Stimulated activated CD4-positive, alpha-beta T cell treated with anti-CD3 and anti-CD28 coated beads, Interleukin-15, amount 100 ng/mL, for 1 hour (primary cell): Measurements from ENCODE around the gene TPSG1.
"Not testable (repeated sequence)": the region's sequence is repeated elsewhere in the genome, so short reads cannot be mapped to it uniquely, and the experiment has no call there.

Source experiments
- DNase-seq, 2 donors: peaks; one replicate each; pipeline ENCODE4 v3.0.0-alpha.2; 2020; ENCODE audit warnings: low read depth in 1 of 2, low spot score in 1 of 2

The TPSG1 gene

DNA sequence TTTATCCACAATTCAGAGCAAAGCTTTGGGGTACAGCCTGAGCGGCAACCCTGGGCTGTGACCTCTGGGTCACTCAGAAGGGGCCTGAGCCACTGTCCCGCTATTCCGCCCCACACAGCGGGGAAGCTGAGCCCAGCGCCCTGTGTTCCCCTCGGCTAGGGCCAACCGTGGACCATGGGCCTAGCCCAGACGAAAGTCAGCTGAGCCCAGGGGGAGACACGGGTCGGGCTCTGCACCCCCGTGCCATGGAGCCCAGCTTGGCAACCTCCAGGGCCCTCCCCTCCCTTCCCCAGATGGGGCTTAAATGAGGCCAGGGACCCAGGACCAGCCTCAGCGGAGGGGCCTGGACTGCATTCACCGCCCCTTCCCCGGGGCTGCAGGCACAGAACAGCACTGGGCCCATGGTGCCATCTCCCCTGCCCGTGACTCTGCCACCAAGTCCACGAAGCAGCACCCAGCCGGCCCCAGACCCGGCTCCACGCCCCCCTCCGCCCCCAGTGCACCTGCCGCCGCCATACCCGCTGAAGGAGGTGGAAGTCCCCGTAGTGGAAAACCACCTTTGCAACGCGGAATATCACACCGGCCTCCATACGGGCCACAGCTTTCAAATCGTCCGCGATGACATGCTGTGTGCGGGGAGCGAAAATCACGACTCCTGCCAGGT lies 32.6 kb upstream of the TPSG1 start:
- no peak for DNase-seq

GRCh38 chr16:1256874-1257322 lies 31.8 kb upstream of the TPSG1 start:
- no peak for DNase-seq

GRCh38 chr16:1256296-1256873 lies 31.3 kb upstream of the TPSG1 start:
- not testable (repeated sequence) for DNase-seq

DNA sequence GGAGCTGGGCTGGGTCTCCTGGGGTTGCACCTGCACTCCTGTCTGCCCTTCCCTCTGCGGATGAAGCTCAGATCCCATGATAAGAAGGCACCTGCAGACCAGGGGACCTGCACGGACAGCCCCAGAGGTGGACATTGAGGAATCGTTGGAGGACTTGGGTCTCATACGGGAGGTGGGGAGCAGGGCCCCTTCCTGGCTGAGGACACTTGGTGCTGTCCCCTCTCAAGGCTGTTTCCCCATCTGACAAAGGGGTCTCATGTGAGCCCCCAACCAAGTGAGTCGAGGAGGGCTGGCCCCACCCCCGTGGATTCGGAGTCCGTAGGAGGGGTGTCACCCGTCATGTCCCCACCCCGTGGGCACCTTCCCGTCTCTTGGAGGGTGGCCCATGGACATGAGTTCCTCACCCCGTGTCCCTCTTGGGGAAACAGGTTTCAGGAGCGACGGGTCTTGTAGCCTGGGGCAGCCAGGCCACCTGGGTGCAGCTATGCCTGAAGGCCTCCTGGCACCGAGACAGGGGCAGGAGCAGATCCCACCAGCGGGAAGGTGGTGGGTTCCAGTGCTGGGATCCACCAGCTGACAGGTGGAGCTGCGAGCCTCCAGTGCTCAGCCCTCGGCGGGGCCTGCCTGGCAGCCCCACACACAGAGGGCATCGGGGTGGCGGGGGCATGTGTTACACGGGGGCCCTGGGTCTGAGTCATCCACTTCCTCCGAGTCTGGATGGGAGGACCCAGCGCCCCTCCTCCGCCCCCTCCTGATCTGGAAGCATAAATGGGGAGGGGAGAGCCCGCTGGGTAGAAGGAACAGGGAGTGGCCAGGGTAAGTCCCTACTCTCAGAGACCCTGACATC lies 30.4 kb upstream of the TPSG1 start, which contains the start of gene TPSD1:
TSS of gene TPSD1 (plus strand) at position 794 of the 847 bp plus-strand sequence. CDS start 212 bp downstream, outside the sequence.
- DNase-seq, result not testable (repeated sequence)

- DNase-seq, result not testable (repeated sequence)
These were observed 29.8 kb upstream of the TPSG1 start for GRCh38 chr16:1254821-1255220.

DNA sequence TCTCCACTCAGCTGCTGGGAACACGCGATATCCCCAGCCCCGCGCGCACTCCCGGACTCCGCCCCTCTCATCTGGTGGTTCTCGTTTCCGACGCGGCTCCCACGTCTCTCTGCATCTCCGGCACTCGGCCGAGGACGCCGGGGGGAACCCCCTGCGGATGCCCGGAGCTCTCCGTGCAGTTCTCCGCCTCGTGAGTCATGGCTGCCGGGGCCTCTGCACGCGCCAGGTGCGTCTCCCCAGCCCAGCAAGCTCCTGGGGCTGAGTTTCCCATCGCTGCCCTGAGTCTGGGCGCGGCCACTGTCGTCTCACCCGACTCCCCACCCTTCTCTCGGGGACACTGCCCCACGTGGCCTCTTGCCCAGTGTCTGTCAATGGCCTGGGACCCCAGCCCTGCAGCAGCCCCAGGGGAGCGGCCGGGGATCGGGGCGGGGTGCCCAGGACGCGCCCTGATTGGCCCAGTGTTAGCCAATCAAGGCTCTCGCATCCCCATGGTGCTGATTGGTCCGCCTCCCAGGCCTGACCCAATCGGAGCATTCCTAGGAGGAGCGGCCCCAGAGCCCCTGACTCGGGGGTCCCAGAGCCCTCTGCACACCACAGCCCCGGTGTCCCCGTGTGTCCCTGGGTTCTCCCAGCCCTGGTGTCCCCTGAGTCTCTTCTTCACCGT lies 28.8 kb upstream of the TPSG1 start:
- not testable (repeated sequence) for DNase-seq

GRCh38 chr16:1249031-1249755 lies 24.1 kb upstream of the TPSG1 start:
- not testable (repeated sequence) for DNase-seq

- not testable (repeated sequence) for DNase-seq
These were observed 23.0 kb upstream of the TPSG1 start for GRCh38 chr16:1247903-1248537.

- DNase-seq, result no peak
These were observed 20.5 kb upstream of the TPSG1 start for GRCh38 chr16:1245452-1246020.

DNA sequence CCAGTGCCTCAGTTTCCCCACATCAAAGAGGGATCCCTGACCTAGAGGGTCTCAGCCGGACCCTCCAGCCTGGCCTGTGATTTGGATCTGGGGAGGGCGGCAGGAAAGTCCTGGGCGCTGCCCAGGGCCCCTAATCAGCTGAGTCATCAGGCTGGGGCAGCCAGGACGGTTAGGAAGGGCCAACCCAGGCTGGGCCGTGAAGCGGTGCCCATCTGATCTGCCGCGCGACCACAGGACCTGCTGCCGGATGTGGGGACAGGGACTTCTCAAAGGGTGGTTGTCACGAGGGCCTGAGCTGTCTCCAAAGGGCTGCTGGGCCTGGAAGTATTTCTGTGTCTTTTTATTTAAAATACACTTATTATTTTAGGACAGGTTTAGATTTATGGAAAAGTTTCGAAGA lies 19.8 kb upstream of the TPSG1 start:
- no peak for DNase-seq

GRCh38 chr16:1243907-1244850 lies 19.1 kb upstream of the TPSG1 start:
- DNase-seq, result not testable (repeated sequence)

- not testable (repeated sequence) for DNase-seq
These were observed 18.3 kb upstream of the TPSG1 start for GRCh38 chr16:1243363-1243762.

DNA sequence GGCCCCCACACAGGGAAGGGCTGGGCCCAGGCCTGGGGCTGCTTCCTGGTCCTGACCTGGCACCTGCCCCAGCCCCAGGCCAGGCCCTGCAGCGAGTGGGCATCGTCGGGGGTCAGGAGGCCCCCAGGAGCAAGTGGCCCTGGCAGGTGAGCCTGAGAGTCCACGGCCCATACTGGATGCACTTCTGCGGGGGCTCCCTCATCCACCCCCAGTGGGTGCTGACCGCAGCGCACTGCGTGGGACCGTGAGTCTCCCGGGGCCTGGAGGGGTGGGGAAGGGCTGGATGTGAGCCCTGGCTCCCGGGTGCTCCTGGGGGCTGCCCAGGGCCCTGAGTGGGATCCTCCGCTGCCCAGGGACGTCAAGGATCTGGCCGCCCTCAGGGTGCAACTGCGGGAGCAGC lies 16.0 kb upstream of the TPSG1 start:
- DNase-seq, result not testable (repeated sequence)

DNA sequence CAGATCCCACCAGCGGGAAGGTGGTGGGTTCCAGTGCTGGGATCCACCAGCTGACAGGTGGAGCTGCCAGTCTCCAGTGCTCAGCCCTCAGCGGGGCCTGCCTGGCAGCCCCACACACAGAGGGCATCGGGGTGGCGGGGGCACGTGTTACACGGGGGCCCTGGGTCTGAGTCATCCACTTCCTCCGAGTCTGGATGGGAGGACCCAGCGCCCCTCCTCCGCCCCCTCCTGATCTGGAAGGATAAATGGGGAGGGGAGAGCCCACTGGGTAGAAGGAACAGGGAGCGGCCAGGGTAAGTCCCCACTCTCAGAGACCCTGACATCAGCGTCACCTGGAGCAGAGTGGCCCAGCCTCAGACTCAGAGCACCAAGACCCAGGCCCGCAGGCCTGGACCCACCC lies 15.4 kb upstream of the TPSG1 start, which contains the start of gene TPSAB1:
TSS of gene TPSAB1 (plus strand) at position 270 of the 400 bp plus-strand sequence. CDS start 234 bp downstream, outside the sequence.
- DNase-seq, result not testable (repeated sequence)

DNA sequence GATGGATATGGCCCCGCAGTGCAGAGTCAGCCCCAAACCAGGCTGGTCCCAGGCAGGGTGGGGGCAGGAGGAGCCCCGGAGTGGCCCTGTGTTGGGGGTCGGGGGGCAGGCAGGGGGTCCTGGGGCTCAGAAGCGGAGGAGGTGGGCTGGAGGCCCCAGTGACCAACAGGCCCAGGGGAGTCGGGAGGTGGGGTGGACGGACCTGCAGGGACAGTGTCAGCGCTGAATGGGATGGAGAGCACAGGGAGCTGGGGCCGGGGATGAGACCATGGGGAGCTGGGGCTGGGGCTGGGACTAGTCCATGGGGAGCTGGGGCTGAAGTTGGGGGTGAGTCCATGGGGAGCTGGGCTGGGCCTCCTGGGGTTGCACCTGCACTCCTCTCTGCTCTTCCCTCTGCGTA lies 14.5 kb upstream of the TPSG1 start:
- DNase-seq, result not testable (repeated sequence)

DNA sequence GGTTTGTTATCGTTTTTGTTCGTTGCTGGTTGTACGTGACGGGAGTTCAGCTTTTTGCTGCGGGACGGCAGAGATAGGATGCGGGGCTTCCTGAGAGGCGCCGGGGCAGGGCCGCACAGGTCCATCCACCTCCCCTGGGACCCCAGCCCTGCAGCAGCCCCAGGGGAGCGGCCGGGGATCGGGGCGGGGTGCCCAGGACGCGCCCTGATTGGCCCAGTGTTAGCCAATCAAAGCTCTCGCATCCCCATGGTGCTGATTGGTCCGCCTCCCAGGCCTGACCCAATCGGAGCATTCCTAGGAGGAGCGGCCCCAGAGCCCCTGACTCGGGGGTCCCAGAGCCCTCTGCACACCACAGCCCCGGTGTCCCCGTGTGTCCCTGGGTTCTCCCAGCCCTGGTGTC lies 13.8 kb upstream of the TPSG1 start:
- DNase-seq, result not testable (repeated sequence)

DNA sequence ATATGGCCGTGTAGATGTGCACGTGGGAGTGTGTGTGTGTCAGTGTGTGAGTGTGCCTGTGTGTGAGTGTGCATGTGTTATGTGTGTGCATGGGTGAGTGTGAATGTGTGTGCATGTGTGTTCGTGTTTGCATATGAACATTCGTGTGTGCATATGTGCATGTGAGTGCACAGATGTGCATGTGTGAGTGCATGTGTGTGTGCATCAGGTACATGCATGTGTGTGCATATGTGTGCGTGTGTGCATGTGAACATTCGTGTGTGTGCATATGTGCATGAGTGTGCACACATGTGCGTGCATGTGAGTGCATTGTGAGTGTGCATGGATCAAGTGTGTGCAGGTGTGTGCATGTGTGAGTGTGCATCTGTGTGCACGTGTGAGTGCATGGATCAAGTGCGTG lies 12.9 kb upstream of the TPSG1 start:
- no peak for DNase-seq

DNA sequence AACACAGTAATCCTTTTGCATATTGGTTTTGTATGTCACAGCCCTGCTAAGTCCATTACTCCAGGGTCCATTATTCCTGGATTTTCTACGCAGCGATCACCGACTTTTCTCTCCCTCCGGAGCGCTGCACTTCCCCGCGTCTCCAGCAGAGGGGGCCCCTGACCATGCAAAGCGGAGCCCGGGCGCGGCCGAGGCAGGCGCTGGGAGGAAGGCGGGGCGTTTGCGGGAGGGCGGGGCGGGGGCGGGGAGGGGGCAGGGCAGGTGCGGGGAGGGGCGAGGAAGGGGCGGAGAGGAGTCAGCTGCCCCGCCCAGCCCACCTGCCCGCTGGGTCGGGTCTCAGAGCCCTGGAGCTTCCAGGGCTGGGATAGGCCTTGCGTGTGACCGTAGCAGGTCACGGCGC lies 11.6 kb upstream of the TPSG1 start:
- not testable (repeated sequence) for DNase-seq
